ENCODE results near the gene NPC2.

Gene NPC2

GRCh38 chr14:74507840-74508239 lies 14.7 kb upstream of the NPC2 start:
- DNase-seq (ENCODE audit: low read depth), result no peak
- TF ChIP-seq, protein P1, sequence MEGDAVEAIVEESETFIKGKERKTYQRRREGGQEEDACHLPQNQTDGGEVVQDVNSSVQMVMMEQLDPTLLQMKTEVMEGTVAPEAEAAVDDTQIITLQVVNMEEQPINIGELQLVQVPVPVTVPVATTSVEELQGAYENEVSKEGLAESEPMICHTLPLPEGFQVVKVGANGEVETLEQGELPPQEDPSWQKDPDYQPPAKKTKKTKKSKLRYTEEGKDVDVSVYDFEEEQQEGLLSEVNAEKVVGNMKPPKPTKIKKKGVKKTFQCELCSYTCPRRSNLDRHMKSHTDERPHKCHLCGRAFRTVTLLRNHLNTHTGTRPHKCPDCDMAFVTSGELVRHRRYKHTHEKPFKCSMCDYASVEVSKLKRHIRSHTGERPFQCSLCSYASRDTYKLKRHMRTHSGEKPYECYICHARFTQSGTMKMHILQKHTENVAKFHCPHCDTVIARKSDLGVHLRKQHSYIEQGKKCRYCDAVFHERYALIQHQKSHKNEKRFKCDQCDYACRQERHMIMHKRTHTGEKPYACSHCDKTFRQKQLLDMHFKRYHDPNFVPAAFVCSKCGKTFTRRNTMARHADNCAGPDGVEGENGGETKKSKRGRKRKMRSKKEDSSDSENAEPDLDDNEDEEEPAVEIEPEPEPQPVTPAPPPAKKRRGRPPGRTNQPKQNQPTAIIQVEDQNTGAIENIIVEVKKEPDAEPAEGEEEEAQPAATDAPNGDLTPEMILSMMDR (conservative IDR thresholded peaks at IDR 0.05; ENCODE audit: low read depth, low read length), result no peak
- H3K4me3 ChIP-seq (ENCODE audit: low read depth, low read length), result no peak overlapping the region

DNA sequence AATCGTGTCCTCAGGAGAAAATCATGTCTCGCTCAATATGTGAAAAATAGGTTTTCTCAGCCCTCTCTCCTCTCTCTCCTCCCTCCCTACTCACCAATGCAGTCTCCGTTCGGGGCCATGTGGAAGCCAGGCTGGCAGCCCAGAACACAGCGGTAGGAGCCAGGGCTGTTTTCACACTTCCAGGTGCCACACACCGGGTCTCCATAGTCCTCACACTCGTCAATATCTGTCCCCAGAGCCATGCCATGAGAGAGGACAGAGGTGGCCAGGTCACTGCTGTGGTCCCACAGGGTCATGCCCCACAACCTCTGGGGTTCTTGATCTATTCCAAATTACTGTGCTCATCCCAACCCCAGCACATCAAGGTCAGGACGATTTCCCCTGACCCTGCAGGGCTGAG lies 14.0 kb upstream of the NPC2 start:
- TF ChIP-seq, protein P1 (conservative IDR thresholded peaks at IDR 0.05; ENCODE audit: low read depth, low read length), result no peak
- H3K4me3 ChIP-seq (ENCODE audit: low read depth, low read length), result no peak overlapping the region
- no peak for DNase-seq (ENCODE audit: low read depth)

- DNase-seq (ENCODE audit: low read depth), result no peak
- no peak overlapping the region for H3K4me3 ChIP-seq (ENCODE audit: low read depth, low read length)
- TF ChIP-seq, protein P1 (conservative IDR thresholded peaks at IDR 0.05; ENCODE audit: low read depth, low read length), result no peak
Measured at GRCh38 chr14:74506411-74506851, 13.3 kb upstream of the NPC2 start.

- DNase-seq (ENCODE audit: low read depth), result no peak
- H3K4me3 ChIP-seq (ENCODE audit: low read depth, low read length), result no peak overlapping the region
- TF ChIP-seq, protein P1 (conservative IDR thresholded peaks at IDR 0.05; ENCODE audit: low read depth, low read length), result no peak
Measured at GRCh38 chr14:74505831-74506230, 12.7 kb upstream of the NPC2 start.

DNA sequence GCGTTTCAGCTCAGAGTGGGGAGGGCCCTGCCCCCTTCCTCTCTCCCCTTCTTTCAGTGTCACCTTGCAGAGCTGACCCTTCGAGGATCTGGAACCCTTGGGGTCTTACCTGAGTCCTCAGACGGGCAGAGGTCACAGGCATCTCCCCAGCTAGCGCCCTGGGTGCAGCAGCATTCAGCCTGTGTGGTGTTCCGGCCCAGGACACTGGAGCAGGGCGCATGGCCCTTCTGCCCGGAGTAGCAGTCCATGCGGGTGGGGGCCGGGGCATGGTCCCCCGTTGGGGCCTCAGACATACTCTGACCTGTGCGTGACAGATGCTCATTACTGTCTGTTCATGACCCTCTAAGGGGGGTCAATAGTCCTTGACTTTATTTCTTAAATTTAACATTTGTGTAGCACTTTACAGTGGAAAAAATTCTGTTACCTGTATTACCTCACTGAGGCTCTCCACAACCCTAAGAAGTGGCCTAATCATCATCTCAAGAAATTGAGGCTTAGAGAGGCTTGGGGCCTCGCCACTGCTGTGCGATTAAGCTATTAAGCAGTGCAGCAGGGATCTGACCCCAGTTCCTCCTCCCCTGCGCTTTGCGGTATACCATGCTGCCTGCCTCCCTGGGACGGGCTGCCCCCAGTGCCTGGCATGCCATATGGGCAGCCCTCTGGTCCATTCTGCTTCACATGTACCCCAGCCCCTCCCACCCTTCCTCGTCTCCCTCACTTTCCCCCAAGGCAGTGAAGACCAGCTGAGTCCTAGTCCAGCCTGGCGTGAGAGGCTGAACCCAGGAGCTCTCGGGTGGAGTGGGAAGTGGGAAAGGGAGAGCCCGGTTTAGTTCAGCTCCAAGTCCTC lies 12.0 kb upstream of the NPC2 start:
- no peak for DNase-seq (ENCODE audit: low read depth)
- H3K4me3 ChIP-seq (ENCODE audit: low read depth, low read length), result no peak overlapping the region
- TF ChIP-seq, protein P1 (conservative IDR thresholded peaks at IDR 0.05; ENCODE audit: low read depth, low read length), result no peak

DNA sequence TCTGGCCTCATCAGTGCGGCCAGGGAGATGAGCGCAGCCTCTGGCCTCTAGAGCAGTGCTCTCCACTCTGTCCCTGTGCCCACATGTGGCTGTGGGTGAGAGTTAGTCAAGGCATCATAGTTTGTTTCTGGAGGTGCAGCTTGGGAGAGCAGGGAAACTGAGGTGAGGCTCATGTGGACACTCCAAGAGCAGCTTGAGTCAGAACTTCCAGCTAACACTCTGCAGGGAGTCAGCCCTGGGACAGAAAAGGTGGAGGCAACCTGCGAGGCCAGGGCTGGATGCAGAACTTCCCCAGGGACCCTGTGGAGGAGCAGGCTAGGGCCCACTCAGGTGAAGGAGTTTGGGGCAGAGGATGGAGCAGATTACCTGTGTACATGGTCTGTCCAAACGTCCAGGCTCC lies 11.3 kb upstream of the NPC2 start:
- DNase-seq (ENCODE audit: low read depth), result no peak
- H3K4me3 ChIP-seq (ENCODE audit: low read depth, low read length), result no peak overlapping the region

More for the DNA sequence above, 11.3 kb upstream of the NPC2 start:
- TF ChIP-seq, protein P1 (conservative IDR thresholded peaks at IDR 0.05; ENCODE audit: low read depth, low read length), result no peak
